OCI-LY7 (cell line): Measurements from ENCODE around the gene KRTAP10-5.

ENCODE experiments used
- CTCF ChIP-seq: fragments of 200-600 bp; sonication (generic); conservative IDR thresholded peaks from 2 replicates; pipeline ENCODE4 v1.5.1; 2014; ENCODE audit warnings: mild to moderate bottlenecking, antibody characterized with exemption, low read length, moderate library complexity, mixed read lengths
- EZH2phosphoT487 ChIP-seq: fragments of 200-600 bp; sonication (generic); IDR thresholded peaks from 2 replicates; pipeline ENCODE4 v1.6.1; 2018; ENCODE audit warnings: low read depth, borderline replicate concordance, mild to moderate bottlenecking, mixed run types, antibody characterized with exemption, low read length, moderate library complexity, mixed read lengths

GRCh38 chr21:44603911-44604310 is 23.5 kb upstream of the KRTAP10-5 start:
- TF ChIP-seq CTCF: no peak
- no peak for TF ChIP-seq EZH2phosphoT487
